ENCODE data around the gene PNPLA2. TPM values are rescaled to one million over a fixed set of nuclear protein-coding genes. Genes with fewer than 3 reads are reported as not detected.

Gene PNPLA2
- total RNA-seq, 1 experiment from 2014 or later, result 66.5 TPM

DNA sequence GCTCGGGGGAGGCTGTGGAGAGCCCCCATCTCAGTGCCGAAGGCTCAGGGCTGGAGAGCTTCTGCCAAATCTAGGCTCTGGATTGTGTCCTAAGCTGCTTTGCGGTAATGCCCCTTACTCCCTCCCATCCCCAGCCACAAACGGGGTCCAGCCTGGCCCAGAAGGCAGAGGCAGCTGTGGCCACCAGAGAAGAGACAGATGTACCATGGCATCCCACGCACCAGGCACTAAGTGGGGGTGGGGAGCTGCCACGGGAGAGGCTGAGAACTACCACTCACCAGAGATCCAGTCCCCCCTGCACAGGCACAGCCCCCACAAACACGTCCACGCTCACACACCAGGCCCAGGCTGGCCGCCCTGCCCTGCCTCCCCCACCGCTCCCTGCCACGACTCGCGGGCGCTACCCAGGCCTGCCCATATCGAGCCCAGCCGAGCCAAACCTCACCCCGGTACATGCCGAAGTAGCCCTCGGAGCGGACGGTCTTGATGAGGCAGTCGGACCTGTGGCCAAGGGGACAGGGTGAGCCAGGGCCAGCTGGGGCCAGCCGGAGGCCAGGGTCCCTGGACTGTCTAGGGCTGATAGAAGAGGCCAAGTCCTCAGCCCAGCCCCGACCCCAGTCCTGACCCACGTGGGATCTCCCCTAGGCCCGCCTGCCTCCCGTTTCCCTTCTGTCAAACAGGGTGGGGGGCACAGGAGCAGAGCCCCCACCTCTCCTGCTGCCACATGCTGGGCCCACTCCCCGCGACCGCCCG lies 24.5 kb upstream of the PNPLA2 start (continued):
- TF ChIP-seq ZBTB43 (CRISPR knock-in tag; IDR thresholded peaks at IDR 0.05) (no peak), MXD4 (CRISPR knock-in tag; IDR thresholded peaks at IDR 0.05; ENCODE audit: borderline replicate concordance) (no peak), JAZF1 (CRISPR knock-in tag; IDR thresholded peaks at IDR 0.05) (no peak), ZNF416 (CRISPR knock-in tag; IDR thresholded peaks at IDR 0.05) (no peak)

GRCh38 chr11:794766-795633 lies 23.7 kb upstream of the PNPLA2 start:
- CTCF ChIA-PET, result interaction anchor here (0.9 to 1.3 kb wide), 2 partner anchors 9 to 12 kb away, joined by 5 to 7 read pairs; no protein-coding TSS in a partner anchor
- POLR2A ChIA-PET, result interaction anchor here (0.5 kb wide), 2 partner anchors 52 to 100 kb away, joined by 5 read pairs; partner anchors contain the start of gene TMEM80
- no peak for ATAC-seq
- Mint-ChIP-seq H3K27me3 (ENCODE audit: low read depth) (no peaks in the 10 kb centered on the region), H3K4me1 (peaks cover 20% of the 10 kb centered on the region), H3K9me3 (no peaks in the 10 kb centered on the region), H3K4me3 (no peak overlapping the region), H3K36me3 (no peaks in the 10 kb centered on the region), H3K27ac (no peak overlapping the region)
- no peak for DNase-seq (ENCODE audit: low spot score)
- TF ChIP-seq GRHL2 (CRISPR knock-in tag; IDR thresholded peaks at IDR 0.05; ENCODE audit: insufficient replicate concordance, severe bottlenecking) (no peak), E2F1 (CRISPR knock-in tag; IDR thresholded peaks at IDR 0.05) (no peak), TP53 (CRISPR knock-in tag; IDR thresholded peaks at IDR 0.05) (no peak), E2F4 (CRISPR knock-in tag; IDR thresholded peaks at IDR 0.05; ENCODE audit: borderline replicate concordance, low read depth) (no peak), ZBTB43 (CRISPR knock-in tag; IDR thresholded peaks at IDR 0.05) (no peak), PRDM15 (CRISPR knock-in tag; IDR thresholded peaks at IDR 0.05) (no peak), NFE2L1 (CRISPR knock-in tag; IDR thresholded peaks at IDR 0.05) (no peak), ZMAT4 (CRISPR knock-in tag; IDR thresholded peaks at IDR 0.05) (no peak), IRF1 (CRISPR knock-in tag; IDR thresholded peaks at IDR 0.05) (no peak), ZBTB21 (CRISPR knock-in tag; IDR thresholded peaks at IDR 0.05; ENCODE audit: borderline replicate concordance) (no peak), E2F5 (CRISPR knock-in tag; IDR thresholded peaks at IDR 0.05) (no peak), ZNF671 (CRISPR knock-in tag; IDR thresholded peaks at IDR 0.05) (no peak), PREB (CRISPR knock-in tag; IDR thresholded peaks at IDR 0.05; ENCODE audit: borderline replicate concordance) (no peak), ZNF317 (CRISPR knock-in tag; IDR thresholded peaks at IDR 0.05; ENCODE audit: borderline replicate concordance, low read depth) (no peak)
- TF ChIP-seq, protein P1, sequence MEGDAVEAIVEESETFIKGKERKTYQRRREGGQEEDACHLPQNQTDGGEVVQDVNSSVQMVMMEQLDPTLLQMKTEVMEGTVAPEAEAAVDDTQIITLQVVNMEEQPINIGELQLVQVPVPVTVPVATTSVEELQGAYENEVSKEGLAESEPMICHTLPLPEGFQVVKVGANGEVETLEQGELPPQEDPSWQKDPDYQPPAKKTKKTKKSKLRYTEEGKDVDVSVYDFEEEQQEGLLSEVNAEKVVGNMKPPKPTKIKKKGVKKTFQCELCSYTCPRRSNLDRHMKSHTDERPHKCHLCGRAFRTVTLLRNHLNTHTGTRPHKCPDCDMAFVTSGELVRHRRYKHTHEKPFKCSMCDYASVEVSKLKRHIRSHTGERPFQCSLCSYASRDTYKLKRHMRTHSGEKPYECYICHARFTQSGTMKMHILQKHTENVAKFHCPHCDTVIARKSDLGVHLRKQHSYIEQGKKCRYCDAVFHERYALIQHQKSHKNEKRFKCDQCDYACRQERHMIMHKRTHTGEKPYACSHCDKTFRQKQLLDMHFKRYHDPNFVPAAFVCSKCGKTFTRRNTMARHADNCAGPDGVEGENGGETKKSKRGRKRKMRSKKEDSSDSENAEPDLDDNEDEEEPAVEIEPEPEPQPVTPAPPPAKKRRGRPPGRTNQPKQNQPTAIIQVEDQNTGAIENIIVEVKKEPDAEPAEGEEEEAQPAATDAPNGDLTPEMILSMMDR (IDR thresholded peaks at IDR 0.05), result no peak
